IMR-90 (cell line): ENCODE results near the gene YPEL2. TPM values are rescaled to one million over a fixed set of nuclear protein-coding genes. Genes with fewer than 3 reads are reported as not detected.

Experiments
- ATAC-seq: fragments of 200-7000 bp; cut with Tn5 transposase; 2 replicates; pipeline ENCODE4 v1.9.1; 2020; ENCODE audit warnings: low read depth, mild to moderate bottlenecking, moderate library complexity
- BruUV-seq: library from RNA; stranded (reverse); fragments of 400-500 nt; replicated peaks from 2 replicates; lab custom pipeline; 2021; lab: Mats Ljungman, UMichigan
- CTCF ChIA-PET: fragments of 300-600 bp; formaldehyde crosslinking; extraction: SDS; loops from one replicate; lab custom pipeline; 2021; ENCODE audit warnings: antibody characterized with exemption; lab: Yijun Ruan, JAX
- POLR2A ChIA-PET: fragments of 300-600 bp; sonication (Branson Sonifier 250); formaldehyde crosslinking; loops from one replicate; lab custom pipeline; 2022; ENCODE audit warnings: antibody characterized with exemption; ENCODE audit not compliant: unreplicated experiment; lab: Charles Lee
- DNase-seq: peaks from one replicate; pipeline ENCODE4 v3.0.0; 2013
- H2AFZ ChIP-seq: replicated peaks from 2 replicates; pipeline ENCODE3; 2013; ENCODE audit warnings: low read length, mild to moderate bottlenecking; ENCODE audit not compliant: poor library complexity
- H2AK5ac ChIP-seq: 2 replicates; pipeline ENCODE4 v1.6.1; 2013; ENCODE audit warnings: low read depth, low read length, inconsistent platforms
- H2AK9ac ChIP-seq: replicated peaks from 2 replicates; pipeline ENCODE3; 2013; ENCODE audit warnings: mild to moderate bottlenecking, low read depth, low read length, moderate library complexity; ENCODE audit not compliant: poor library complexity
- H2BK120ac ChIP-seq: 2 replicates; pipeline ENCODE4 v1.6.1; 2013; ENCODE audit warnings: low read depth, low read length, inconsistent platforms
- H2BK15ac ChIP-seq: 3 replicates; pipeline ENCODE4 v1.6.1; 2013; ENCODE audit warnings: low read depth, low read length, inconsistent platforms
- H2BK20ac ChIP-seq: 2 replicates; pipeline ENCODE4 v1.6.1; 2013; ENCODE audit warnings: low read depth, mild to moderate bottlenecking, inconsistent platforms, low read length, moderate library complexity
- H2BK5ac ChIP-seq: 2 replicates; pipeline ENCODE4 v1.6.1; 2013; ENCODE audit warnings: mild to moderate bottlenecking, low read depth, low read length, inconsistent platforms; ENCODE audit not compliant: poor library complexity, severe bottlenecking
- H3K14ac ChIP-seq: replicated peaks from 2 replicates; pipeline ENCODE4 v1.6.1; 2013; ENCODE audit warnings: low read depth, low read length, inconsistent platforms
- H3K18ac ChIP-seq: 2 replicates; pipeline ENCODE4 v1.6.1; 2013; ENCODE audit warnings: low read depth, low read length, control low read depth
- H3K23ac ChIP-seq: 2 replicates; pipeline ENCODE4 v1.6.1; 2013; ENCODE audit warnings: low read depth, low read length, inconsistent platforms
- H3K27ac ChIP-seq: 2 replicates; pipeline ENCODE4 v1.5.1; 2013; ENCODE audit warnings: mild to moderate bottlenecking, control low read depth, low read length; ENCODE audit not compliant: insufficient read depth
- H3K27me3 ChIP-seq: 2 replicates; pipeline ENCODE4 v1.6.1; 2013; ENCODE audit warnings: low read length; ENCODE audit not compliant: control insufficient read depth, insufficient read depth
- H3K36me3 ChIP-seq: 2 replicates; pipeline ENCODE4 v1.6.1; 2013; ENCODE audit warnings: low read length, mixed read lengths; ENCODE audit not compliant: control insufficient read depth, insufficient read depth
- H3K4ac ChIP-seq: 2 replicates; pipeline ENCODE4 v1.6.1; 2013; ENCODE audit warnings: low read depth, low read length, inconsistent platforms
- H3K4me1 ChIP-seq: 2 replicates; pipeline ENCODE4 v1.6.1; 2013; ENCODE audit warnings: low read length, mixed read lengths; ENCODE audit not compliant: control insufficient read depth, insufficient read depth
- H3K4me2 ChIP-seq: 2 replicates; pipeline ENCODE4 v1.6.1; 2013; ENCODE audit warnings: low read depth, mild to moderate bottlenecking, control low read depth, low read length, moderate library complexity
- H3K4me3 ChIP-seq: 2 replicates; pipeline ENCODE4 v1.5.1; 2013; ENCODE audit warnings: low read depth, mild to moderate bottlenecking, control low read depth, low read length, moderate library complexity; ENCODE audit not compliant: insufficient read depth
- H3K56ac ChIP-seq: 2 replicates; pipeline ENCODE4 v1.6.1; 2013; ENCODE audit warnings: low read length, inconsistent platforms; ENCODE audit not compliant: insufficient read depth; ENCODE audit errors: extremely low read depth
- H3K79me1 ChIP-seq, 2 experiments: 2 replicates each; pipeline ENCODE4 v1.6.1; 2013; ENCODE audit warnings: low read length in 2 of 2, inconsistent platforms in 1 of 2, low read depth in 1 of 2
- H3K9ac ChIP-seq: 2 replicates; pipeline ENCODE4 v1.6.1; 2013; ENCODE audit warnings: low read depth, low read length, control low read depth
- H3K9me1 ChIP-seq: 2 replicates; pipeline ENCODE4 v1.6.1; 2013; ENCODE audit warnings: low read length, inconsistent platforms; ENCODE audit not compliant: insufficient read depth
- H3K9me3 ChIP-seq: 2 replicates; pipeline ENCODE4 v1.6.1; 2013; ENCODE audit warnings: low read length; ENCODE audit not compliant: control insufficient read depth, insufficient read depth
- H4K20me1 ChIP-seq: 2 replicates; pipeline ENCODE4 v1.6.1; 2013; ENCODE audit warnings: low read length, inconsistent platforms; ENCODE audit not compliant: insufficient read depth
- H4K5ac ChIP-seq: 2 replicates; pipeline ENCODE4 v1.6.1; 2013; ENCODE audit warnings: mild to moderate bottlenecking, low read depth, low read length, control low read depth
- H4K8ac ChIP-seq, 2 experiments: 2 replicates each; pipeline ENCODE4 v1.6.1; 2013; ENCODE audit warnings: low read depth in 2 of 2, low read length in 2 of 2, control low read depth in 1 of 2, inconsistent platforms in 1 of 2
- H4K91ac ChIP-seq: 2 replicates; pipeline ENCODE4 v1.6.1; 2013; ENCODE audit warnings: low read depth, low read length, inconsistent platforms; ENCODE audit not compliant: insufficient read depth
- CEBPB ChIP-seq: IDR thresholded peaks from 2 replicates; pipeline ENCODE4 v1.6.1; 2012; ENCODE audit warnings: low read depth, low read length, improper control_type of control experiment
- CTCF ChIP-seq: conservative IDR thresholded peaks from 2 replicates; pipeline ENCODE4 v1.5.1; 2012; ENCODE audit warnings: mild to moderate bottlenecking, low read depth, low read length, improper control_type of control experiment
- FOS ChIP-seq: fragments of 150-350 bp; IDR thresholded peaks from 2 replicates; pipeline ENCODE4 v1.6.1; 2016; ENCODE audit warnings: low read depth, low read length
- MAZ ChIP-seq: IDR thresholded peaks from 2 replicates; pipeline ENCODE4 v1.6.1; 2012; ENCODE audit warnings: low read depth, mild to moderate bottlenecking, low read length, improper control_type of control experiment, moderate library complexity, borderline replicate concordance
- MXI1 ChIP-seq: IDR thresholded peaks from 2 replicates; pipeline ENCODE4 v1.6.1; 2012; ENCODE audit warnings: low read depth, mild to moderate bottlenecking, low read length, moderate library complexity, borderline replicate concordance
- NFE2L2 ChIP-seq: fragments of 150-350 bp; IDR thresholded peaks from 2 replicates; pipeline ENCODE4 v1.6.1; 2016; ENCODE audit warnings: low read depth, mild to moderate bottlenecking, low read length
- RAD21 ChIP-seq: IDR thresholded peaks from 2 replicates; pipeline ENCODE4 v1.6.1; 2012; ENCODE audit warnings: low read length, improper control_type of control experiment
- RFX5 ChIP-seq: IDR thresholded peaks from 2 replicates; pipeline ENCODE4 v1.8.0; 2012; ENCODE audit warnings: low read depth, mild to moderate bottlenecking, low read length, moderate library complexity
- SMC3 ChIP-seq: fragments of 150-350 bp; IDR thresholded peaks from 2 replicates; pipeline ENCODE4 v1.6.1; 2016; ENCODE audit warnings: low read depth, mild to moderate bottlenecking, antibody characterized with exemption, low read length, moderate library complexity
- whole genome bisulfite sequencing, 2 experiments: methylation state at CpG; one replicate each; pipeline versions ENCODE4 v1.1.5 to v1.1.7; 2013; ENCODE audit warnings: missing lambda C conversion rate in 2 of 2; ENCODE audit not compliant: insufficient read length in 1 of 2; ENCODE audit errors: extremely low coverage in 2 of 2; 5-methylcytosine and 5-hydroxymethylcytosine counted together
- dilution Hi-C: fragments of 300-500 bp; cut with HindIII; formaldehyde crosslinking; loops from one replicate; pipeline ENCODE4 v1.14.3; 2018; ENCODE audit warnings: low sequenced_read_pairs; ENCODE audit not compliant: unreplicated experiment
- in situ Hi-C: fragments of 300-500 bp; cut with MboI; formaldehyde crosslinking; loops from 3 replicates; pipeline ENCODE4 v1.14.3; 2019; ENCODE audit warnings: low sequenced_read_pairs, inconsistent platforms, mixed read lengths
- intact Hi-C: fragments of 100-400 bp; cut with micrococcal nuclease; formaldehyde crosslinking; loops from 2 replicates; pipeline ENCODE4 v1.10.0; 2022
- polyA plus RNA-seq, 3 experiments: library from polyadenylated mRNA; depleted of rRNA; stranded (reverse); fragments of >200 nt; gene quantifications; 2 replicates each; pipeline ENCODE4 v1.2.3, GENCODE V29; 2012; ENCODE audit warnings: low replicate concordance in 1 of 3
- total RNA-seq: library from RNA; depleted of rRNA; stranded (reverse); fragments of >200 nt; gene quantifications from 2 replicates; pipeline ENCODE4 v1.2.3, GENCODE V29; 2012
- TF ChIP-seq, protein P1 (sequence below): fragments of 150-350 bp; IDR thresholded peaks from 2 replicates; pipeline ENCODE4 v1.6.1; 2017; ENCODE audit warnings: mild to moderate bottlenecking, antibody characterized with exemption, low read length, low read depth
- TF ChIP-seq, protein P2 (sequence below): fragments of 150-350 bp; IDR thresholded peaks from 2 replicates; pipeline ENCODE4 v1.6.1; 2016; ENCODE audit warnings: low read depth, mild to moderate bottlenecking, low read length, moderate library complexity, borderline replicate concordance

YPEL2 gene
- total and polyA plus RNA-seq, 2 of the 4 experiments (the other 2 are of a cell fraction), result 2.3 to 3.4 TPM

GRCh38 chr17:59405944-59406705 lies 74.7 kb downstream of the YPEL2 start:
- H3K4me1 ChIP-seq, result no peaks in the 10 kb centered on the region
- no peaks in the 10 kb centered on the region for H3K27me3 ChIP-seq
- H3K4me3 ChIP-seq, result no peak overlapping the region
- no peak overlapping the region for H4K91ac ChIP-seq
- H4K20me1 ChIP-seq, result no peaks in the 10 kb centered on the region
- no peak overlapping the region for H2BK5ac ChIP-seq
- ATAC-seq (no peak), DNase-seq (no peak)
- H3K4ac ChIP-seq, result no peak overlapping the region
- dilution Hi-C loops, result no loop called here
- H3K56ac ChIP-seq, result no peak overlapping the region
- TF ChIP-seq MXI1, result no peak
- TF ChIP-seq RFX5, result no peak
- TF ChIP-seq SMC3, result no peak
- TF ChIP-seq MAZ, result no peak
- TF ChIP-seq, protein P1, sequence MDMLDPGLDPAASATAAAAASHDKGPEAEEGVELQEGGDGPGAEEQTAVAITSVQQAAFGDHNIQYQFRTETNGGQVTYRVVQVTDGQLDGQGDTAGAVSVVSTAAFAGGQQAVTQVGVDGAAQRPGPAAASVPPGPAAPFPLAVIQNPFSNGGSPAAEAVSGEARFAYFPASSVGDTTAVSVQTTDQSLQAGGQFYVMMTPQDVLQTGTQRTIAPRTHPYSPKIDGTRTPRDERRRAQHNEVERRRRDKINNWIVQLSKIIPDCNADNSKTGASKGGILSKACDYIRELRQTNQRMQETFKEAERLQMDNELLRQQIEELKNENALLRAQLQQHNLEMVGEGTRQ, result no peak
- TF ChIP-seq RAD21, result no peak
- no peak for TF ChIP-seq NFE2L2
- TF ChIP-seq CEBPB, result no peak
- TF ChIP-seq CTCF, result no peak
- TF ChIP-seq, protein P2, sequence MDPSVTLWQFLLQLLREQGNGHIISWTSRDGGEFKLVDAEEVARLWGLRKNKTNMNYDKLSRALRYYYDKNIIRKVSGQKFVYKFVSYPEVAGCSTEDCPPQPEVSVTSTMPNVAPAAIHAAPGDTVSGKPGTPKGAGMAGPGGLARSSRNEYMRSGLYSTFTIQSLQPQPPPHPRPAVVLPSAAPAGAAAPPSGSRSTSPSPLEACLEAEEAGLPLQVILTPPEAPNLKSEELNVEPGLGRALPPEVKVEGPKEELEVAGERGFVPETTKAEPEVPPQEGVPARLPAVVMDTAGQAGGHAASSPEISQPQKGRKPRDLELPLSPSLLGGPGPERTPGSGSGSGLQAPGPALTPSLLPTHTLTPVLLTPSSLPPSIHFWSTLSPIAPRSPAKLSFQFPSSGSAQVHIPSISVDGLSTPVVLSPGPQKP, result no peak
- TF ChIP-seq FOS, result no peak
- no peak overlapping the region for H3K4me2 ChIP-seq
- H2AK9ac ChIP-seq, result no peak overlapping the region
- H2AK5ac ChIP-seq, result no peak overlapping the region
- no peak overlapping the region for H3K23ac ChIP-seq
- H3K9ac ChIP-seq, result no peak overlapping the region
- H2BK15ac ChIP-seq, result no peak overlapping the region
- H4K8ac ChIP-seq, result no peak overlapping the region
- BruUV-seq, result no TSS peak
- H3K9me3 ChIP-seq, result peaks cover 9% of the 10 kb centered on the region
- no peak overlapping the region for H2BK20ac ChIP-seq
- no peak overlapping the region for H2AFZ ChIP-seq
- no peak overlapping the region for H3K18ac ChIP-seq
- intact Hi-C loops, result loop anchor here (5.0 kb wide), 1 partner anchor 44 kb away; no protein-coding TSS in a partner anchor
- no peak overlapping the region for H3K27ac ChIP-seq
- no peaks in the 10 kb centered on the region for H3K9me1 ChIP-seq
- in situ Hi-C loops, result no loop called here
- no CpG with 5 or more reads among the region's 13 CpGs for whole genome bisulfite sequencing, 2 experiments
- H2BK120ac ChIP-seq, result no peak overlapping the region
- no peak overlapping the region for H4K5ac ChIP-seq
- no peaks in the 10 kb centered on the region for H3K36me3 ChIP-seq
- H3K14ac ChIP-seq, result no peak overlapping the region
- H3K79me1 ChIP-seq, result no peaks in the 10 kb centered on the region
- POLR2A ChIA-PET, result interaction anchor here (0.6 kb wide), 1 partner anchor 438 kb away, joined by 3 read pairs; no protein-coding TSS in a partner anchor
- CTCF ChIA-PET, result no interaction called here
